MM.1S (cell line): Measurements from ENCODE around the gene NOS1.

Source experiments
- DNase-seq: peaks from one replicate; pipeline ENCODE4 v3.0.0-alpha.2; 2015
- H2AFZ ChIP-seq: fragments of 300-600 bp; sonication (generic); 2 replicates; pipeline ENCODE4 v1.6.0; 2016; ENCODE audit warnings: antibody characterized with exemption, low read length
- H3F3A ChIP-seq: fragments of 300-600 bp; sonication (generic); 2 replicates; pipeline ENCODE4 v1.6.1; 2016; ENCODE audit warnings: mild to moderate bottlenecking, antibody characterized with exemption, low read length, moderate library complexity, mixed read lengths; ENCODE audit not compliant: insufficient read depth
- H3K27ac ChIP-seq: fragments of 300-600 bp; sonication (generic); 2 replicates; pipeline ENCODE4 v1.5.1; 2016; ENCODE audit warnings: mild to moderate bottlenecking, low read length
- H3K27me3 ChIP-seq: fragments of 300-600 bp; sonication (generic); replicated peaks from 2 replicates; pipeline ENCODE4 v1.6.0; 2016; ENCODE audit warnings: low read length; ENCODE audit not compliant: insufficient read depth
- H3K36me3 ChIP-seq: fragments of 300-600 bp; sonication (generic); replicated peaks from 2 replicates; pipeline ENCODE4 v1.6.1; 2016; ENCODE audit warnings: mild to moderate bottlenecking, low read length, mixed read lengths; ENCODE audit not compliant: insufficient read depth
- H3K4me1 ChIP-seq: fragments of 300-600 bp; sonication (generic); 2 replicates; pipeline ENCODE4 v1.6.1; 2016; ENCODE audit warnings: low read length, mixed read lengths
- H3K4me2 ChIP-seq: fragments of 300-600 bp; sonication (generic); 2 replicates; pipeline ENCODE4 v1.6.0; 2016; ENCODE audit warnings: low read depth, low read length
- H3K4me3 ChIP-seq: fragments of 300-600 bp; sonication (generic); 2 replicates; pipeline ENCODE4 v1.5.1; 2016; ENCODE audit warnings: low read length, mixed read lengths
- H3K79me2 ChIP-seq: fragments of 300-600 bp; sonication (generic); 2 replicates; pipeline ENCODE4 v1.6.1; 2016; ENCODE audit warnings: mixed run types, low read length, mixed read lengths
- H3K9ac ChIP-seq: fragments of 300-600 bp; sonication (generic); 2 replicates; pipeline ENCODE4 v1.6.1; 2016; ENCODE audit warnings: low read length, mixed read lengths
- H3K9me2 ChIP-seq: fragments of 300-600 bp; sonication (generic); replicated peaks from 2 replicates; pipeline ENCODE4 v1.6.1; 2016; ENCODE audit warnings: mild to moderate bottlenecking, low read length, mixed read lengths; ENCODE audit not compliant: insufficient read depth
- H3K9me3 ChIP-seq: fragments of 300-600 bp; sonication (generic); replicated peaks from 2 replicates; pipeline ENCODE4 v1.6.1; 2016; ENCODE audit warnings: mild to moderate bottlenecking, low read length, mixed read lengths; ENCODE audit not compliant: insufficient read depth
- H4K20me1 ChIP-seq: fragments of 300-600 bp; sonication (generic); 2 replicates; pipeline ENCODE4 v1.6.1; 2016; ENCODE audit warnings: mild to moderate bottlenecking, low read length, moderate library complexity, mixed read lengths; ENCODE audit not compliant: insufficient read depth
- CTCF ChIP-seq: fragments of 300-600 bp; sonication (generic); IDR thresholded peaks from 2 replicates; pipeline ENCODE4 v1.5.1; 2016; ENCODE audit warnings: antibody characterized with exemption, low read length, mixed read lengths
- EZH2 ChIP-seq: fragments of 300-600 bp; sonication (generic); optimal IDR thresholded peaks from 2 replicates; pipeline ENCODE3; 2017; ENCODE audit warnings: low read depth, mild to moderate bottlenecking, antibody characterized with exemption, low read length, mixed read lengths
- EZH2phosphoT487 ChIP-seq: fragments of 300-600 bp; sonication (generic); IDR thresholded peaks from 2 replicates; pipeline ENCODE4 v1.6.1; 2018; ENCODE audit warnings: antibody characterized with exemption, low read length

NOS1 gene

GRCh38 chr12:117213295-117213808 lies 148.1 kb downstream of the NOS1 start:
- Histone ChIP-seq H3F3A (no peaks in the 10 kb centered on the region), H3K79me2 (no peaks in the 10 kb centered on the region), H2AFZ (no peak overlapping the region), H3K9me3 (no peaks in the 10 kb centered on the region), H3K27ac (no peak overlapping the region), H3K4me2 (no peak overlapping the region), H3K9me2 (no peaks in the 10 kb centered on the region), H3K4me3 (no peak overlapping the region), H3K9ac (no peak overlapping the region), H4K20me1 (no peaks in the 10 kb centered on the region), H3K4me1 (no peaks in the 10 kb centered on the region), H3K27me3 (peaks cover 3% of the 10 kb centered on the region; the same call in 1 of the 2 replicates), H3K36me3 (no peaks in the 10 kb centered on the region)
- TF ChIP-seq CTCF (no peak), EZH2 (no peak)
- DNase-seq, result no peak

- peak; percentile 40 for DNase-seq
- Histone ChIP-seq H2AFZ (no peak overlapping the region), H3K4me3 (no peak overlapping the region), H3K9me3 (no peaks in the 10 kb centered on the region), H3K9ac (no peak overlapping the region), H3K4me2 (no peak overlapping the region), H3K36me3 (no peaks in the 10 kb centered on the region), H3K27ac (no peak overlapping the region), H4K20me1 (no peaks in the 10 kb centered on the region), H3K9me2 (no peaks in the 10 kb centered on the region), H3F3A (no peaks in the 10 kb centered on the region), H3K4me1 (no peaks in the 10 kb centered on the region), H3K27me3 (peaks cover 3% of the 10 kb centered on the region), H3K79me2 (no peaks in the 10 kb centered on the region)
- TF ChIP-seq CTCF (peak; percentile 71), EZH2 (no peak)
Observed at GRCh38 chr12:117212563-117213190, 148.7 kb downstream of the NOS1 start.

- H3K27me3 ChIP-seq, result no peaks in the 10 kb centered on the region; the same call in 1 of the 2 replicates
- H4K20me1 ChIP-seq, result no peaks in the 10 kb centered on the region
- no peaks in the 10 kb centered on the region for H3K9me2 ChIP-seq
- no peak overlapping the region for H3K4me3 ChIP-seq
- no peaks in the 10 kb centered on the region for H3F3A ChIP-seq
- no peak overlapping the region for H2AFZ ChIP-seq
- DNase-seq, result no peak
- no peaks in the 10 kb centered on the region for H3K4me1 ChIP-seq
- H3K9ac ChIP-seq, result no peak overlapping the region
- no peaks in the 10 kb centered on the region for H3K36me3 ChIP-seq
- H3K27ac ChIP-seq, result no peak overlapping the region
- H3K4me2 ChIP-seq, result no peak overlapping the region
- no peaks in the 10 kb centered on the region for H3K79me2 ChIP-seq
- no peaks in the 10 kb centered on the region for H3K9me3 ChIP-seq
- TF ChIP-seq EZH2 (no peak), EZH2phosphoT487 (no peak)
Observed at GRCh38 chr12:117210266-117210918, 151.0 kb downstream of the NOS1 start.

- no peaks in the 10 kb centered on the region for H3K9me2 ChIP-seq
Observed at GRCh38 chr12:117209626-117210025, 151.8 kb downstream of the NOS1 start.

More at GRCh38 chr12:117209626-117210025, 151.8 kb downstream of the NOS1 start:
- Histone ChIP-seq H3K9me3 (no peaks in the 10 kb centered on the region), H3K4me1 (no peaks in the 10 kb centered on the region), H3K79me2 (no peaks in the 10 kb centered on the region), H3K9ac (no peak overlapping the region), H3K36me3 (no peaks in the 10 kb centered on the region), H3F3A (no peaks in the 10 kb centered on the region), H3K4me2 (no peak overlapping the region), H2AFZ (no peak overlapping the region), H3K27me3 (no peaks in the 10 kb centered on the region; the same call in 1 of the 2 replicates), H3K27ac (no peak overlapping the region), H3K4me3 (no peak overlapping the region), H4K20me1 (no peaks in the 10 kb centered on the region)
- no peak for DNase-seq
- TF ChIP-seq EZH2 (no peak), EZH2phosphoT487 (no peak), CTCF (no peak)
